GM04503 (cell line): Measurements from ENCODE around the gene R3HDM4.
"Not testable (repeated sequence)": the region's sequence is repeated elsewhere in the genome, so short reads cannot be mapped to it uniquely, and the experiment has no call there.

Source experiments
- DNase-seq: peaks from one replicate; pipeline ENCODE4 v3.0.0-alpha.2; 2012; ENCODE audit warnings: low read depth

R3HDM4 gene

DNA sequence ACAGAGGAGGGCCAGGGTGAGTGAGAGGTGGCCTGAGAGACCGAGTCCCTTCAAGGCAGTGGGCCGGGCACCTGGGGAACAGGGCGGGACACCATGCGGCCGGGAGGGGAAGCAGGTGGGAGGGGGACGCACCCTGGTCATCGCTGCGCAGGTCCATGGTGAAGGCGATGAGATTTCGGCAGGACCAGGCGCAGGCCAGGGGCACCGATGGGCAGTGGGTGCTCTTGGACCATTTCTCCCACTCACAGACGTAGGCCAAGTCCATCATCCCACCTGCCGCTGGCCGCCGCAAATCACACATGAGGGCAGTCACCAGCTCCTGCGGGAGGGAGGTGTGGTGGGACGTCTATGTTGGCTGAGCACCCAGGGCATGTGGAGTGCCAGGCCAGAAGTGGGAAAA, 22.2 kb downstream of the R3HDM4 start:
- DNase-seq: no peak

DNA sequence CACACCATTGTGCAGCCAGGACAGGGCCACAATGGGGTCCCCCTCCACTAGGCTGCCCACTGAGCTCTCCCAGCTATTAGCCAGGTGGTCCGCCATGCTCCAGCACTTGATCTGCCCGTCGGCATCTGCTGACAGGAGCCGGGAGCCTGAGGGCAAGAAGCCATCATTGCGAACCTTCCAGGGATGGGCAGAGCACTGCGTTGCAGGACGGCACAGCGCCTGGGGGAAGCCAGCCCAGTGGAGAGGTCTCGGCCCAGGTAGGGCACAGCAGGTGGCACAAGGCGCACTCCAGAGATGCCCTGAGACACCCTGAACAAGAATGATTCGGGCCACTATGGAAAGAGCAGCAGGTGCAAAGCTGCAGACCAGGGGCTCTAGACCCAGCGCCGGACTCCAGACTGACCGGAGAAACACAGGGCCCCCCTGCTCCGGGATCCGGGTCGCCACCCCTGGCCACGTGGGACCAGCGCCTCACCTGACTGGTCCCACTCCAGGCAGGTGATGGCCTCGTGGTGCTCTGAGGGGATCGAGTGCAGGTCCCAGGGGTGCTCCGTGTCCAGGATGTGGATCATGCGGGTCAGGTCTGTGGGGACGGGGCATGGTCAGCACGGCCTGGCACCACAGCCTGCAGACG, 23.2 kb downstream of the R3HDM4 start:
- DNase-seq: no peak

DNA sequence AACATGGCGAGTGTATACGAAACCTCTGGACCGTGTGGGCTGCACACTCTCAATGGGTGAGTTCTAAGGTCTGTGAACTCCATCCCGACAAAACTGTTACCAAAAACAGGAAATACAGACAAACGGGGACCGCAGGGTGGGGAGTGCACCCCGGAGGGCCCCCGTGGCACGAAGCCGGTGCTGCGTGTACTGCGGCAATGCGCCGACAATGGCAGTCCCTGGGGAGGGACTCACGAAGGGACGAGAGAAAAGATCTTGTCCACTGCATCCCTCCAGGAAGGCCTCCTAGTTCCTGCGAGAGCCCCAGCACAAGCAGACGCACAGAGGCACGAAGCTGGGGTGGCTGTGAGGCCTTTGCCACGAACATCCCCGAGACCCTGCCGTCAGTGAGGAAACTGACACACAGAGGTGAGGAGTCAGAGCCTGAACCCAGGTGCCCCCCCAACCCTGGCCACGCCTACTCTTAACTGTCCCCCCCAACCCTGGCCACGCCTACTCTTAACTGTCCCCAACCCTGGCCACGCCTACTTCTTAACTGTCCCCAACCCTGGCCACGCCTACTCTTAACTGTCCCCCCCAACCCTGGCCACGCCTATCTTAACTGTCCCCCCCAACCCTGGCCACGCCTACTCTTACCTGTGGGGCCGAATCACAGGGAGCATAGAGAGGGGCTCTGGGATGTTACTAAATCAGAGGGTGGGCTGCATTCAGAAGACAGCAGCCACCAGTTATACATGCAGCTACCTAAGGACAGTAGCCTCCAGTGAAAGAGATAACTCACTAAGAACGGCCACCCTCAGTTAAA, 24.2 kb downstream of the R3HDM4 start:
- DNase-seq: no peak

DNA sequence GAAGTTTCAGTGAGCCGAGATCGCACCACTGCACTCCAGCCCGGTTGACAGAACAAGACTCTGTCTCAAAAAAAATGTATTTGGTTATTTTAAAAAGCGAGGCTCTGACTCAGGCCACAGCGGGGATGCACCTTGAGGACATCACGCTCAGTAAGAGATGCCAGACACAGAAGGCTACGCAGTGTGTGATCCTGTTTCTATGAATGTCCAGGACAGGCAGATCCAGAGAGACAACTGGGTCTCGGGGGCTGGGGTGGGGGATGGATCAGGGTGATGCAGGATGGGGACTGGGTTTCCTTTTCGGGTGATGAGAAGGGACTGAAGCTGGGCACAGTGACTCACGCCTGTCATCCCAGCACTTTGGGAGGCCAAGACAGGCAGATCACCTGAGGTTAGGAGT, 25.4 kb downstream of the R3HDM4 start:
- no peak for DNase-seq

DNA sequence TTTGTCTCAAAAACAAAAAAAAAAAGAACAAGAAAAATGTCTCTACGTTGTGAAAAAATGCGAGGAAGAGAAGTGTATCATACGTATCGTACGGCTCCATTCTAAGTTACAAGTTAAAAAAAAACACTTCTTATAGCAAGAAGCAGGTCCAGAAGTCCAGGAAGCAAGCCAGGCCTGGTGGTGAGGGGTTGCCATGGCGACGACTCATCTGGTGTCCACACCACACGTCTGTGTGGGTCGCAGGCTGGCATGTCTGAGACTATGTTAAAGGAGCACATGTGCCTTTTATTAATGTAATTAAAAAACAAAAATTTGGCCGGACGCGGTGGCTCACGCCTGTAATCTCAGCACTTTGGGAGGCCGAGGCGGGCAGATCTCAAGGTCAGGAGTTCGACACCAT, 25.9 kb downstream of the R3HDM4 start:
- DNase-seq: no peak

DNA sequence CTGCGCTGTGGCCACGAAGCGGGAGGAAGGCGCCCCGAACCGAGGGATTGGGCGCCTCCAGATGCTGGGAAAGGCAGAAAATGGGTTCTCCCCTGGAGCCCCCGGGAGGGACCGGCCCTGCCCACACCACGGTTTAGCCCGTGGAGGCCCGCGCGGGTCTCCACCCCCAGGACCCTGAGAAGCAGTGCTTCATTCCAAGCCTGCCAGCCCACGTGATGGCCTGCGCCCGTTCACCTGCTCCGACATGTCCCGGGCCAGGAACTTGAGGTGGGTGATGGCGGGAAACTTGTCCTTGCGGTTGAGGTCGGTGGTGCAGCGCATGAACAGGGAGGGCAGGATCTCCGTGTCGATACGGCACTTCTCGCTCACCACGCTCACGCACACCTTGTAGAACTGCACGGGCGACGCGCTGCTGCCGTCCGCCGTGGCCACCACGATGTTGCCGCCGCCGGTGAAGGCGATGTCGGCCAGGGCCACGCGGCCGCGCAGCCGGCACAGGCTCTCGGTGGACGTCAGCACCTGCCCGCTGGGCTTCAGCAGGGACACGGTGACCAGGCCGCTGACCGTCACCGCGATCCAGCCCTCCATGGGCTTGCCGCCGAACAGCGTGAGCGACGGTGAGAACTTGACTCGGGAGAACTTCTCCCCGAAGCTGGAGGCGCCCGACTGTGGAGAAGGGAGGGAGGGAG, 27.3 kb downstream of the R3HDM4 start:
- DNase-seq: no peak

DNA sequence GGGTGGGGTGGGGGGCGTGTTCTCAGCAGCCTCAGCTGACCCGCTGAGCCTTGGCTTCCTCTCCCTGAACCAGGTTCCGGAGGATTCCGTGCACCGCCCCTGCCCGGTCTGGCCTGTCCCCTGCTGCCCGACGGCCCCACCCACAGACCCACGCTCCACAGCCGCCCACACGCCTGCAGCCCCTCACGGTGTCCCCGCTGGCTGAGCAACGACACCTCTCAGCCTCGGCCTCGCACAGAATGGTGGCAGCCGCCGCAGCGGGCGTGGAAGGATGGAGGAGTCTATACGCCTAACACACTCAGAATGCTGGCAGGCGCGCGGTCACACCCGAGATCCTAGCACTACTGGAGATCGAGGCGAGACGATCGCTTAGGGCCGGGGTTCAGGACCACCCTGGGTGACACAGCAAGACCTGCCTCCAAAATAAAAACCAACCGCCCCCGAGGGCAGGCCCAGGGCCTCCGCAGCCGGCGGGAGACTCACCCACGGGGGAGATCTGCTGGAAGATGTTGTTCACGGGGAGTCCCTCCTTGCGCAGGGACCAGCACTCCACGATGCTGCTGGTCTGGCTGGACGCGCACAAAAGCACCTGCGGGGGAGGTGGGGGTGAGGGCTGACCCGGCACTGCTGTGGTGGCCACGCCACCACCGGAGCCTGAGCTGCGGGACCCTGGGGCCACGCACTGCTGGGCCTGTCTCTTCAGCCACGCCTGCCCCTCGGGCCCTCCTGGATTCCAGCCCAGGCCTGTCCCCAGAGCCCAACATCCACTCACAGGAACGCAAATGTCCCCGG, 28.4 kb downstream of the R3HDM4 start:
- DNase-seq: no peak

DNA sequence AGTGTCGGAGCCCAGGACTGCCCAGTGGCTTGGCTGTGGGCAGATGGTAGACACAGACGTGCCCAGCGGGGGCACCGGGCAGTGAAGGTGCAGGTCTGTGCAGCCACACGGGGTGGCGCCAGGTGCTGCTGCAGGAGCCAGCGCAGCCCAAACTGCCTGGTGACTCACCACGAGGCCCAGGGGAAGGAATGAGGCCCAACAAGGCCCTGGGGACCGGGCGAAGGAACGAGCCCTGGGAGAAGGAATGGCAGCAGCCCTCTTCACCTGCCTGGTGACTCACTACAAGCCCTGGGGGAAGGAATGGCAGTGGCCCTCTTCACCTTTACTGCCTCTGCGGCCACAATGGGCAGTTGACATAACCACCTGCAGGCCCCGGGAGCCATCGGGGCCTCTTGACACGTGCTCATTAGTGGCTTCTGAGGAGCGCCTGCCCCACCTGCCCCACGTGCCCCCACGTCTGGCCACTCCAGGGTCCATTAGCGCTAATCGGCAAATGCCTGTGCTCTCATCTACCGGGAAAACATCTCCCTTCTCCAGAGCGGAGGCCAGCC, 29.3 kb downstream of the R3HDM4 start:
- DNase-seq: no peak

DNA sequence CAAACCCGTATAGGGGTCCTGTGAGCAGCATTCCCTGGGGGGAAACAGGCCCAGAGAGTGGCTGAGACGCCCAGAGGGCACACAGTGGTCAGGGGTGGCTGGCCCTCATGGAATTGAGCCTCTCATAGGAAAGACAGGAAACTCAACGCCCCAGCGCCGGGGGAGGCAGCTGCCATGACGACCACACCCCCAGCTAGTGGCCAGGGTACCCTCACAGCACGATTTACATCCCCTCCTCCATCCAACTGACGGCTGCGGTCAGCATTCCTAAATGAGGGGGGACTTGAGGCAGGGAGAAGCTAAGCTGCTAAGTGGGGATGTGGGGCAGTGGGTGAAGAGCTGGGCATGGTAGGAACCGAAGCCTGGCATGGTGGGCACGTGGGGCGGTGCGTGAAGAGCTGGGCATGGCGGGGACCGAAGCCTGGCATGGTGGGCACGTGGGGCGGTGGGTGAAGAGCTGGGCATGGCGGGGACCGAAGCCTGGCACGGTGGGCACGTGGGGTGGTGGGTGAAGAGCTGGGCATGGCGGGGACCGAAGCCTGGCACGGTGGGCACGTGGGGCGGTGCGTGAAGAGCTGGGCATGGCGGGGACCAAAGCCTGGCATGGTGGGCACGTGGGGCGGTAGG, 30.0 kb downstream of the R3HDM4 start:
- DNase-seq: no peak

DNA sequence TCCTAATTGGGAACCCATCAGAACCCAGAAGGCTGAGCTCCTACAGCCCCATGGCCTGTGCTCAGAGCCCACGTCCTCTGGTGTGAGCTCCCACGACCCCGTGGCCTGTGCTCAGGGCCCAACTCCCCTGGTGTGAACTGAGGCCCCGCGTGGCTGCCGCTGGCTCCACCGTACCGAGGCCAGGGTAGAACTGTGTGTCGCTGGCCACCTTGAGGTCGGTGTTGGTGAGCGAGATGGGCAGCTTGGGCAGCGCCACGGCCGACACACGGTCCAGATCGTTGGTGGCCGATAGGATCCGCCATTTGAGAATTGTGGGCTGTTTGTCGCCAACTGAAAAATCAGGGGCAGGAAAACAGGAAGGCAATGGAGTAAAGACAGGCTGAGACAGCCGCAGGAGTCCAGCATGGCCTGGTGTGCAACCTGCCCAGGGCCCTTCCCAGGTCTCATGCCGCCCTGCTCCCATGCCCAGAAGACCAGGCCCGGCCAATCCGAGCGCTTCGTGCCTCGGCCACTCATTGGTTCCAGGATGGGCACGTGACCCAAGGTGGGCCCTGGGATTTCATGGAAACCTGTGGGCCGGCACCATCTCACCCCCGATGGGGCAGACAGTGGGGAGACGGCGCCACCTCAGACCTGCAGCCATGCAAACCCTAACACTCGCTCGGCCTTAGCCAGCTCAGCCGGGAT, 31.5 kb downstream of the R3HDM4 start:
- DNase-seq: no peak

DNA sequence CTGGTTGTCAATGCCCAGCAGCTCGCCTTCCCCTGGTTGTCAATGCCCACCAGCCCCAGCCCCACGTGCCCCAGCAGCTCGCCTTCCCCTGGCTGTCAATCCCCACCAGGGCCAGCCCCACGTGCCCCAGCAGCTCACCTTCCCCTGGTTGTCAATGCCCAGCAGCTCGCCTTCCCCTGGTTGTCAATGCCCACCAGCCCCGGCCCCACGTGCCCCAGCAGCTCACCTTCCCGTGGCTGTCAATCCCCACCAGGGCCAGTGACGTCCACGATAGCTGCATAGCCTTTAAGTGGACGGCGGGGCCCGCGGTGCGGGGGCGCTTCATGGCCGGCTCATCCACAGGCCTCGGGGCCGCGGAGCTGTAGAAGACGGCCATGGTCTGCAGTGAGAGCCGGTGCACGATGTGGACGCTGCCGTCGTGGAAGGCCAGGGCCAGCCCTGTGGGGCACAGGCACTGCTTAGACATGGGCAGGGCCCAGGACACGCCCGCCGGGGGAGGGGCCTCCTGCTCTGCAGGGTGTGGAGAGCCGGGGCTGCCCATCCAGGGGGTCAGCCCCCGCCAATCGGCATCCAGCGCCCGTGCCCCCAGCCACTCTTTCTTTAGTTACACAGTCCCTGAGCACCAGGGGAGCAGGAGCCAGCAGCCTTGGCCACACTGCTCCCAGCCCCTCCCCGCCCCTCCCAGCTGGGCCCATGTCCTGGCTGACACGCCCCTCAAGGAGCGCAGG, 33.1 kb downstream of the R3HDM4 start:
- no peak for DNase-seq

DNA sequence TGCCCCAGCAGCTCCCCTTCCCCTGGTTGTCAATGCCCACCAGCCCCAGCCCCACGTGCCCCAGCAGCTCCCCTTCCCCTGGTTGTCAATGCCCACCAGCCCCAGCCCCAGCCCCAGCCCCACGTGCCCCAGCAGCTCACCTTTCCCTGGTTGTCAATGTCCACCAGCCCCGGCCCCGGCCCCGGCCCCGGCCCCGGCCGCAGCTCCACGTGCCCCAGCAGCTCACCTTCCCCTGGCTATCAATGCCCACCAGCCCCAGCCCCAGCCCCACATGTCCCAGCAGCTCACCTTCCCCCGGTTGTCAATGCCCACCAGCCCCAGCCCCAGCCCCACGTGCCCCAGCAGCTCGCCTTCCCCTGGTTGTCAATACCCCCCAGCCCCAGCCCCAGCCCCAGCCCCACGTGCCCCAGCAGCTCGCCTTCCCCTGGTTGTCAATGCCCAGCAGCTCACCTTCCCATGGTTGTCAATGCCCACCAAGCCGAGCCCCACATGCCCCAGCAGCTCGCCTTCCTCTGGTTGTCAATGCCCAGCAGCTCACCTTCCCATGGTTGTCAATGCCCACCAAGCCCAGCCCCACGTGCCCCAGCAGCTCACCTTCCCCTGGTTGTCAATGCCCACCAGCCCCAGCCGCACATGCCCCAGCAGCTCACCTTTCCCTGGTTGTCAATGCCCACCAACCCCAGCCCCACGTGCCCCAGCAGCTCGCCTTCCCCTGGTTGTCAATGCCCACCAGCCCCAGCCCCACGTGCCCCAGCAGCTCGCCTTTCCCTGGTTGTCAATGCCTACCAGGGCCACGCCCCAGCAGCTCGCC, 34.1 kb downstream of the R3HDM4 start:
- DNase-seq: not testable (repeated sequence)

DNA sequence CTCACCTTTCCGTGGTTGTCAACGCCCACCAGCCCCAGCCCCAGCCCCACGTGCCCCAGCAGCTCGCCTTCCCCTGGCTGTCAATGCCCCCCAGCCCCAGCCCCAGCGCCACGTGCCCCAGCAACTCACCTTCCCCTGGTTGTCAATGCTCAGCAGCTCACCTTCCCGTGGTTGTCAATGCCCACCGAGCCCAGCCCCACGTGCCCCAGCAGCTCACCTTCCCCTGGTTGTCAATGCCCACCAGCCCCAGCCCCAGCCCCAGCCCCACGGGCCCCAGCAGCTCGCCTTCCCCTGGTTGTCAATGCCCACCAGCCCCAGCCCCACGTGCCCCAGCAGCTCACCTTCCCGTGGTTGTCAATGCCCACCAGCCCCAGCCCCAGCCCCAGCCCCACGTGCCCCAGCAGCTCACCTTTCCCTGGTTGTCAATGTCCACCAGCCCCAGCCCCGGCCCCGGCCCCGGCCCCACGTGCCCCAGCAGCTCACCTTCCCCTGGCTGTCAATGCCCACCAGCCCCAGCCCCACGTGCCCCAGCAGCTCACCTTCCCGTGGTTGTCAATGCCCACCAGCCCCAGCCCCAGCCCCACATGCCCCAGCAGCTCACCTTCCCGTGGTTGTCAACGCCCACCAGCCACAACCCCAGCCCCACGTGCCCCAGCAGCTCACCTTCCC, 34.9 kb downstream of the R3HDM4 start:
- DNase-seq: not testable (repeated sequence)

DNA sequence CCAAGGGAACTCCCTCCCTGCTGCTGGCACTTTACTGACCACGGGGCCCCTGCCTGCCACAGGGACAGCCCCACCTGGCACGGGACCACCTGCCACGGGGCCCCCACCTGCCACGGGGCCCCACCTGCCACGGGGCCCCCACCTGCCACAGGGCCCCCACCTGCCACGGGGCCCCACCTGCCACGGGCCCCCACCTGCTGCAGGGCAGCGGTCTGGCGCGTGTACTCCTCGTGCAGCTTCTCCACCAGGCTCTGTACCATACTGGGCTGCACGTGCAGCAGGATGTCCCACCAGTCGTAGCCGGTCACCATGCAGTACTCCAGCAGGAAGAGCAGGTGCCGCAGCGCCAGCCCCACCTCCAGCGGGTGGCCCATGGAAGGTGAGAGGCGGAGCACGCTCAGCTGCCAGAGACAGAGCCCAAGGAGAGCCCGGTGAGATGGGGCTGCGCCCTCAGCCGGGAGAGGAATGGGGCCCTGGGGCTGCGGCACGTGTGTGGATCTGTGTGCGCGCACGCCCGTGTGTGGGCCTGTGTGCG, 36.2 kb downstream of the R3HDM4 start:
- DNase-seq: no peak

DNA sequence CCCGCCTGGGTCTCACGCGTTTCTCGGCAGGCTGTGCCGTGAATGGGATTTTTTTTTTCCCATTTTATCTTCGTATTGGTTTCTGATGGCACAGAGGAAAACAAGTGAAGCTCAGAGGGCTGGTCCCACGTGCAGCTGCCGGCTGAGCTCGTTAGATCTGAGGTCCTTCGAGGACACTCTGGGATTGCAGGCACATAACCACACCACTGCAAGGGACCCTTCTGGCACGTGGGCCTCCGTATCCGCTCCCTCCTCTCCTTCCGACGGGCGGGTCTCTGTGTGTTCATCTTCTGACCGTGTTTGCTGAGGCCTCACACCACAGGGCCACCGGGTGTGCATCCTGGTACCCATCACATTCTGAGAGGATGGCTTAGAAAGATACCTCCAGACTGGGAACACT, 36.9 kb downstream of the R3HDM4 start:
- no peak for DNase-seq

DNA sequence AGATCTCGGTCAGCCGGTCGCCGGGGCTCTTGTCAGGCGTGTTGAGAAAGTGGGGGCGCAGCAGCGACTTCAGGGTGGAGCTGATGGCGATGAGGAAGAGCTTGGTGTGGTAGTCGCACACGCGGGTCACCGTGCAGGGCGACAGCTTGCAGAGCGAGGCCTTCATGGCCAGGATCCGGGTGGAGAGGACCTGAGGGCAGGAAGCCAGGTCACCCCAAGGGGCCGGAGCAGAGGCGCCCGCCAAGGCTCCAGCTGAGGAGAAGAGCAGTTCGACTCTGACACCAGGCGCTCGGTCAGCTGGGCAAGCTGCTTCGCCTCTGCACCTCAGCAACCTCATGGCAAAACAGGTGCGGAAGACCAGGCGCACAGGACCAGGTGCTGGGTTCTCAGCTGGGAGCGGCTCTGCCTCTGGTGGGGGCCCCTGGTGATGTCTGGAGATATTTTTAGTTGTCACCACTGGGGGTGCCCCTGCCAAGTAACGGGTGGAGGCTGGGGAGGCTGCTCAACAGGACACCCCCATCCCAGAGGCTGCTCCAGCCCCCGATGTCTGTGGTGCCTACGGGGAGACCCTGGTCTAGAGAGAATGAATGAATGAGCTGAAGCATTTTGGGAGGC, 37.6 kb downstream of the R3HDM4 start:
- no peak for DNase-seq

DNA sequence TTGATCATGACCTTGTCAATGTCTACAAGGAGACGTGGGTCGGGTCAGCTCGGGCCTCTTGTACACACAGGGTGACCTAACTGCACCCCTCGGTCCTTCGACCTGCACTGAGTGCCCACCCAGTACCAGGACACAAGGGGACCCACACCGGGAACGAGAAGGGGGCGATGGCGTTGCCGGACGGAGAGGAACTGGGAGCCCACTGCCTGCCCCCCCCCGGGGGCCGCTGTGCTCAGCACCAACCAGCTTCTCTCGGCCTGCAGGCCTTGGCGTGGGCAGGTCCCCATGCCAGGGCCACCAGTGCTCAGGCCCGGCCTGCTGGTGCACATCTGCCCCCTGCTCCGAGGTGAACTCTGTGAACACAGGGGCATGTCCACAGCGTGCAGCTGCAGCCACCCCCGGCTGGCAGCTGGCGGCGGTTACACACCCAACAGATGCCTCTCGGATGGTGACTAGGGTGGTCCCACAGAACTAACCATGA, 39.4 kb downstream of the R3HDM4 start:
- no peak for DNase-seq

DNA sequence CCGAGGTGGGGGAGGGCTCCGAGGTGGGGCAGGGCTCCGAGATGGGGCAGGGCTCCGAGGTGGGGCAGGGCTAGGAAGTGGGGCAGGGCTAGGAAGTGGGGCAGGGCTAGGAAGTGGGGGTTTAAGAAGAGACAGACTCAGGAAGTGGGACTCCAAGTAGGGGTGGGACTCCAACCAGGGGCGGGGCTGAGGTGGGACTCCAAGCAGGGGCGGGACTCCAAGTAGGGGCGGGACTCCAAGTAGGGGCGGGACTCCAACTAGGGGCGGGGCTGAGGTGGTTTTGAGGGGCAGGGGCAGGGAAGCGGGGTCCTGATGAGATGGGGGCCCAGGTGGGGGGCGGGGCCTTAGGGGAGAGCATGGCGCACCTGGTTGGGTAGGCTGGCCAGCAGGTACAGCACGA, 39.9 kb downstream of the R3HDM4 start:
- peak; percentile 39 for DNase-seq
